HepG2 (cell line): Measurements from ENCODE around the gene ENDOD1. TPM values are rescaled to one million over a fixed set of nuclear protein-coding genes. Genes with fewer than 3 reads are reported as not detected.
A peak's percentile ranks its signal among the peaks of the same experiment; 100 is the strongest.

Source experiments
- HOXA9 ChIP-seq: sonication (generic); formaldehyde crosslinking; IDR thresholded peaks from 2 replicates; pipeline ENCODE4 v1.8.1; 2022; ENCODE audit warnings: missing genetic modification reagents, mild to moderate bottlenecking, moderate library complexity, borderline replicate concordance
- JUNB ChIP-seq: sonication (generic); formaldehyde crosslinking; IDR thresholded peaks from 2 replicates; pipeline ENCODE4 v1.8.0; 2022; ENCODE audit warnings: missing genetic modification reagents, mild to moderate bottlenecking, borderline replicate concordance
- KLF11 ChIP-seq: IDR thresholded peaks from 2 replicates; pipeline ENCODE4 v1.6.1; 2016; ENCODE audit warnings: missing compliant biosample characterization
- KMT2A ChIP-seq: sonication (generic); formaldehyde crosslinking; IDR thresholded peaks from 2 replicates; pipeline ENCODE4 v1.4.0; 2020; ENCODE audit warnings: missing genetic modification reagents
- LCORL ChIP-seq, 2 experiments: fragments of 450-650 bp in 1 of 2; sonication (generic) in 1 of 2; formaldehyde crosslinking in 1 of 2; IDR thresholded peaks; 2 replicates each; pipeline versions ENCODE4 v1.5.0 to v1.6.1; 2017 to 2020; ENCODE audit warnings: antibody characterized with exemption in 1 of 2, missing genetic modification reagents in 1 of 2
- MIER2 ChIP-seq: IDR thresholded peaks from 2 replicates; pipeline ENCODE4 v1.6.1; 2016; ENCODE audit warnings: missing biosample characterization, missing genetic modification reagents
- MIXL1 ChIP-seq: IDR thresholded peaks from 2 replicates; pipeline ENCODE4 v1.6.1; 2016
- ZBTB8A ChIP-seq: sonication (generic); formaldehyde crosslinking; IDR thresholded peaks from 2 replicates; pipeline ENCODE4 v1.4.0; 2020; ENCODE audit warnings: mild to moderate bottlenecking, low read depth, missing genetic modification reagents, borderline replicate concordance
- ZFP36L1 ChIP-seq: sonication (generic); formaldehyde crosslinking; IDR thresholded peaks from 2 replicates; pipeline ENCODE4 v1.8.0; 2022; ENCODE audit warnings: mild to moderate bottlenecking, missing genetic modification reagents, moderate library complexity
- ZNF335 ChIP-seq: sonication (generic); formaldehyde crosslinking; IDR thresholded peaks from 2 replicates; pipeline ENCODE4 v1.4.0; 2020; ENCODE audit warnings: missing genetic modification reagents
- ZNF850 ChIP-seq: sonication (generic); formaldehyde crosslinking; conservative IDR thresholded peaks from 2 replicates; pipeline ENCODE4 v1.9.0; 2021; ENCODE audit warnings: mild to moderate bottlenecking, missing genetic modification reagents
- polyA plus RNA-seq, 8 experiments: library from polyadenylated mRNA; depleted of rRNA in 3 of 8; stranded (reverse) in 7 of 8; unstranded in 1 of 8; fragments of >200 nt; fragmentation: Illumina TruSeq in 4 of 8; extraction: Trizol in 4 of 8; gene quantifications; 2 replicates each; pipeline versions ENCODE4 v1.2.1 to v1.2.3, GENCODE V29; 2011 to 2016; ENCODE audit warnings: low read depth in 4 of 8, missing spikeins in 1 of 8, mixed read lengths in 1 of 8; ENCODE audit not compliant: insufficient read depth in 1 of 8
- total RNA-seq, 5 experiments: library from RNA; depleted of rRNA; stranded (reverse); fragments of >200 nt; fragmentation: Illumina TruSeq; extraction: Trizol; gene quantifications; 2 replicates each; pipeline ENCODE4 v1.2.3, GENCODE V29; 2016; ENCODE audit warnings: low read depth in 1 of 5
- TF ChIP-seq, protein P1 (sequence below): sonication (generic); formaldehyde crosslinking; IDR thresholded peaks from 2 replicates; pipeline ENCODE4 v1.5.0; 2020; ENCODE audit warnings: mild to moderate bottlenecking, missing genetic modification reagents
- TF ChIP-seq, protein P2 (sequence below): sonication (generic); IDR thresholded peaks from 2 replicates; pipeline ENCODE4 v1.6.1; 2016; ENCODE audit warnings: low read depth, borderline replicate concordance
- TF ChIP-seq, protein P3 (sequence below): sonication (generic); formaldehyde crosslinking; IDR thresholded peaks from 2 replicates; pipeline ENCODE4 v1.5.0; 2020; ENCODE audit warnings: missing genetic modification reagents
- TF ChIP-seq, protein P4 (sequence below): sonication (generic); formaldehyde crosslinking; IDR thresholded peaks from 2 replicates; pipeline ENCODE4 v1.5.0; 2020; ENCODE audit warnings: mild to moderate bottlenecking, low read depth, missing genetic modification reagents, borderline replicate concordance
- TF ChIP-seq, protein P5 (sequence below): sonication (generic); formaldehyde crosslinking; IDR thresholded peaks from 2 replicates; pipeline ENCODE4 v1.5.0; 2020; ENCODE audit warnings: mild to moderate bottlenecking, missing genetic modification reagents
- TF ChIP-seq, protein P6 (sequence below): sonication (generic); formaldehyde crosslinking; IDR thresholded peaks from 2 replicates; pipeline ENCODE4 v1.5.1; 2020; ENCODE audit warnings: mild to moderate bottlenecking, missing genetic modification reagents, moderate library complexity
- TF ChIP-seq, protein P7 (sequence below): sonication (generic); formaldehyde crosslinking; IDR thresholded peaks from 2 replicates; pipeline ENCODE4 v1.5.0; 2020; ENCODE audit warnings: missing genetic modification reagents

ENDOD1 gene
- total and polyA plus RNA-seq, 2 of the 13 experiments (the other 11 are each of a cell fraction or from before 2014, with no cell fraction given): 2.0 to 6.8 TPM

DNA sequence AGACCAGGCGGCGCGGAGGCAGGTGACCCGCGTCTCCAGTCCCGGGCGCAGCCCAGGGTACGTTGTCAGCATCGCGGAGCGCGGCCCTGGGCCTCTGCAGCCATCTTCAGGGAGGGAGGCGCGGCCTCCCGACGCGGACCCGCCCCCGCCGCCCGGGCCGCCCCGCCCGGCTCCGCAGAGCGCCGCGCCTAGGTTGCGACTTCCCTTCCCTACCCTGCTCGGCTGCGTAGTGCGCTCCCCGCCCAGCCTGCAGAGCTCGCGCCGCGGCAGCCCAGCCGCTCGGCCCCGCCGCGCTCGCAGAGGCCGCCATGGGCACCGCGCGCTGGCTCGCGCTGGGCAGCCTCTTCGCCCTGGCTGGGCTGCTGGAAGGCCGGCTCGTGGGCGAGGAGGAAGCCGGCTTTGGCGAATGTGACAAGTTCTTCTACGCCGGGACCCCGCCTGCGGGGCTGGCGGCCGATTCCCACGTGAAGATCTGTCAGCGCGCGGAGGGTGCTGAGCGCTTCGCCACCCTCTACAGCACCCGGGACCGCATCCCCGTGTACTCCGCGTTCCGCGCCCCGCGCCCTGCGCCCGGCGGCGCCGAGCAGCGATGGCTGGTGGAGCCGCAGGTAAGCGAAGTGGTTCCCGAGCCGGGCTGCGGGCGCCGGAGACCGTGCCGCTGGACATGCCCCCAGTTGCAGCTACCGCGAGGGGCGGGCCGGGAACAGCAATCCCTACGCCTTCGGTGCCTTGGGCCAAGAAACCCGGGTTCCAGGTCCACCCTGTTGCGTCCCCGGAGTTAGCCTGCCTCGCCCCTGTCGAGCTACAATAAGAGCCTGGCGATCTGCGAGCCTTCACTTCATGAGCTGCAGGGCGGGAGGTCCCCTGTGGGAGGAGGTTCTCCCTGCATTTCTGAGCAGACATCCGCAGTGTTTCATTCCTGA lies at the start of gene ENDOD1 (continued):
- no peak for TF ChIP-seq LCORL (IDR thresholded peaks at IDR 0.05)
- TF ChIP-seq LCORL (CRISPR knock-in tag; IDR thresholded peaks at IDR 0.05): peak; percentile 30; the same call in 1 of the 2 replicates
- TF ChIP-seq, protein P1, sequence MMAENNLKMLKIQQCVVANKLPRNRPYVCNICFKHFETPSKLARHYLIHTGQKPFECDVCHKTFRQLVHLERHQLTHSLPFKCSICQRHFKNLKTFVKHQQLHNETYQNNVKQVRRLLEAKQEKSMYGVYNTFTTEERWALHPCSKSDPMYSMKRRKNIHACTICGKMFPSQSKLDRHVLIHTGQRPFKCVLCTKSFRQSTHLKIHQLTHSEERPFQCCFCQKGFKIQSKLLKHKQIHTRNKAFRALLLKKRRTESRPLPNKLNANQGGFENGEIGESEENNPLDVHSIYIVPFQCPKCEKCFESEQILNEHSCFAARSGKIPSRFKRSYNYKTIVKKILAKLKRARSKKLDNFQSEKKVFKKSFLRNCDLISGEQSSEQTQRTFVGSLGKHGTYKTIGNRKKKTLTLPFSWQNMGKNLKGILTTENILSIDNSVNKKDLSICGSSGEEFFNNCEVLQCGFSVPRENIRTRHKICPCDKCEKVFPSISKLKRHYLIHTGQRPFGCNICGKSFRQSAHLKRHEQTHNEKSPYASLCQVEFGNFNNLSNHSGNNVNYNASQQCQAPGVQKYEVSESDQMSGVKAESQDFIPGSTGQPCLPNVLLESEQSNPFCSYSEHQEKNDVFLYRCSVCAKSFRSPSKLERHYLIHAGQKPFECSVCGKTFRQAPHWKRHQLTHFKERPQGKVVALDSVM (CRISPR knock-in tag): peak; percentile 57; the same call in 1 of the 2 replicates
- TF ChIP-seq ZNF850 (CRISPR knock-in tag): no peak
- no peak for TF ChIP-seq JUNB (CRISPR knock-in tag)
- TF ChIP-seq, protein P2, sequence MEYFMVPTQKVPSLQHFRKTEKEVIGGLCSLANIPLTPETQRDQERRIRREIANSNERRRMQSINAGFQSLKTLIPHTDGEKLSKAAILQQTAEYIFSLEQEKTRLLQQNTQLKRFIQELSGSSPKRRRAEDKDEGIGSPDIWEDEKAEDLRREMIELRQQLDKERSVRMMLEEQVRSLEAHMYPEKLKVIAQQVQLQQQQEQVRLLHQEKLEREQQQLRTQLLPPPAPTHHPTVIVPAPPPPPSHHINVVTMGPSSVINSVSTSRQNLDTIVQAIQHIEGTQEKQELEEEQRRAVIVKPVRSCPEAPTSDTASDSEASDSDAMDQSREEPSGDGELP: no peak
- TF ChIP-seq, protein P3, sequence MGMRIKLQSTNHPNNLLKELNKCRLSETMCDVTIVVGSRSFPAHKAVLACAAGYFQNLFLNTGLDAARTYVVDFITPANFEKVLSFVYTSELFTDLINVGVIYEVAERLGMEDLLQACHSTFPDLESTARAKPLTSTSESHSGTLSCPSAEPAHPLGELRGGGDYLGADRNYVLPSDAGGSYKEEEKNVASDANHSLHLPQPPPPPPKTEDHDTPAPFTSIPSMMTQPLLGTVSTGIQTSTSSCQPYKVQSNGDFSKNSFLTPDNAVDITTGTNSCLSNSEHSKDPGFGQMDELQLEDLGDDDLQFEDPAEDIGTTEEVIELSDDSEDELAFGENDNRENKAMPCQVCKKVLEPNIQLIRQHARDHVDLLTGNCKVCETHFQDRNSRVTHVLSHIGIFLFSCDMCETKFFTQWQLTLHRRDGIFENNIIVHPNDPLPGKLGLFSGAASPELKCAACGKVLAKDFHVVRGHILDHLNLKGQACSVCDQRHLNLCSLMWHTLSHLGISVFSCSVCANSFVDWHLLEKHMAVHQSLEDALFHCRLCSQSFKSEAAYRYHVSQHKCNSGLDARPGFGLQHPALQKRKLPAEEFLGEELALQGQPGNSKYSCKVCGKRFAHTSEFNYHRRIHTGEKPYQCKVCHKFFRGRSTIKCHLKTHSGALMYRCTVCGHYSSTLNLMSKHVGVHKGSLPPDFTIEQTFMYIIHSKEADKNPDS (CRISPR knock-in tag): no peak
- TF ChIP-seq, protein P4, sequence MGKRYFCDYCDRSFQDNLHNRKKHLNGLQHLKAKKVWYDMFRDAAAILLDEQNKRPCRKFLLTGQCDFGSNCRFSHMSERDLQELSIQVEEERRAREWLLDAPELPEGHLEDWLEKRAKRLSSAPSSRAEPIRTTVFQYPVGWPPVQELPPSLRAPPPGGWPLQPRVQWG (CRISPR knock-in tag): no peak
- TF ChIP-seq, protein P5, sequence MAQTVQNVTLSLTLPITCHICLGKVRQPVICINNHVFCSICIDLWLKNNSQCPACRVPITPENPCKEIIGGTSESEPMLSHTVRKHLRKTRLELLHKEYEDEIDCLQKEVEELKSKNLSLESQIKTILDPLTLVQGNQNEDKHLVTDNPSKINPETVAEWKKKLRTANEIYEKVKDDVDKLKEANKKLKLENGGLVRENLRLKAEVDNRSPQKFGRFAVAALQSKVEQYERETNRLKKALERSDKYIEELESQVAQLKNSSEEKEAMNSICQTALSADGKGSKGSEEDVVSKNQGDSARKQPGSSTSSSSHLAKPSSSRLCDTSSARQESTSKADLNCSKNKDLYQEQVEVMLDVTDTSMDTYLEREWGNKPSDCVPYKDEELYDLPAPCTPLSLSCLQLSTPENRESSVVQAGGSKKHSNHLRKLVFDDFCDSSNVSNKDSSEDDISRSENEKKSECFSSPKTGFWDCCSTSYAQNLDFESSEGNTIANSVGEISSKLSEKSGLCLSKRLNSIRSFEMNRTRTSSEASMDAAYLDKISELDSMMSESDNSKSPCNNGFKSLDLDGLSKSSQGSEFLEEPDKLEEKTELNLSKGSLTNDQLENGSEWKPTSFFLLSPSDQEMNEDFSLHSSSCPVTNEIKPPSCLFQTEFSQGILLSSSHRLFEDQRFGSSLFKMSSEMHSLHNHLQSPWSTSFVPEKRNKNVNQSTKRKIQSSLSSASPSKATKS (CRISPR knock-in tag): no peak
- no peak for TF ChIP-seq ZNF335 (CRISPR knock-in tag)
- no peak for TF ChIP-seq ZBTB8A (CRISPR knock-in tag)
- TF ChIP-seq, protein P6, sequence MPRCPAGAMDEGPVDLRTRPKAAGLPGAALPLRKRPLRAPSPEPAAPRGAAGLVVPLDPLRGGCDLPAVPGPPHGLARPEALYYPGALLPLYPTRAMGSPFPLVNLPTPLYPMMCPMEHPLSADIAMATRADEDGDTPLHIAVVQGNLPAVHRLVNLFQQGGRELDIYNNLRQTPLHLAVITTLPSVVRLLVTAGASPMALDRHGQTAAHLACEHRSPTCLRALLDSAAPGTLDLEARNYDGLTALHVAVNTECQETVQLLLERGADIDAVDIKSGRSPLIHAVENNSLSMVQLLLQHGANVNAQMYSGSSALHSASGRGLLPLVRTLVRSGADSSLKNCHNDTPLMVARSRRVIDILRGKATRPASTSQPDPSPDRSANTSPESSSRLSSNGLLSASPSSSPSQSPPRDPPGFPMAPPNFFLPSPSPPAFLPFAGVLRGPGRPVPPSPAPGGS (CRISPR knock-in tag): 0 out of 2 replicates have a peak, but pooled peaks have one; percentile 58
- TF ChIP-seq KMT2A: no peak
- TF ChIP-seq, protein P7, sequence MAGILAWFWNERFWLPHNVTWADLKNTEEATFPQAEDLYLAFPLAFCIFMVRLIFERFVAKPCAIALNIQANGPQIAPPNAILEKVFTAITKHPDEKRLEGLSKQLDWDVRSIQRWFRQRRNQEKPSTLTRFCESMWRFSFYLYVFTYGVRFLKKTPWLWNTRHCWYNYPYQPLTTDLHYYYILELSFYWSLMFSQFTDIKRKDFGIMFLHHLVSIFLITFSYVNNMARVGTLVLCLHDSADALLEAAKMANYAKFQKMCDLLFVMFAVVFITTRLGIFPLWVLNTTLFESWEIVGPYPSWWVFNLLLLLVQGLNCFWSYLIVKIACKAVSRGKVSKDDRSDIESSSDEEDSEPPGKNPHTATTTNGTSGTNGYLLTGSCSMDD: no peak
- TF ChIP-seq MIXL1 (CRISPR knock-in tag): no peak
- no peak for TF ChIP-seq ZFP36L1 (CRISPR knock-in tag)
- no peak for TF ChIP-seq MIER2 (CRISPR knock-in tag)
- no peak for TF ChIP-seq HOXA9 (CRISPR knock-in tag)
- TF ChIP-seq KLF11 (CRISPR knock-in tag): no peak
